HG03442 (cell line): ENCODE data around the gene ABHD12.
"Not testable (repeated sequence)": the region's sequence is repeated elsewhere in the genome, so short reads cannot be mapped to it uniquely, and the experiment has no call there.

Experiments used
- ATAC-seq: cut with Tn5 transposase; IDR thresholded peaks from one replicate; pipeline ENCODE4 v1.9.1; 2021; ENCODE audit warnings: mild to moderate bottlenecking, moderate library complexity; ENCODE audit not compliant: unreplicated experiment

Gene ABHD12

DNA sequence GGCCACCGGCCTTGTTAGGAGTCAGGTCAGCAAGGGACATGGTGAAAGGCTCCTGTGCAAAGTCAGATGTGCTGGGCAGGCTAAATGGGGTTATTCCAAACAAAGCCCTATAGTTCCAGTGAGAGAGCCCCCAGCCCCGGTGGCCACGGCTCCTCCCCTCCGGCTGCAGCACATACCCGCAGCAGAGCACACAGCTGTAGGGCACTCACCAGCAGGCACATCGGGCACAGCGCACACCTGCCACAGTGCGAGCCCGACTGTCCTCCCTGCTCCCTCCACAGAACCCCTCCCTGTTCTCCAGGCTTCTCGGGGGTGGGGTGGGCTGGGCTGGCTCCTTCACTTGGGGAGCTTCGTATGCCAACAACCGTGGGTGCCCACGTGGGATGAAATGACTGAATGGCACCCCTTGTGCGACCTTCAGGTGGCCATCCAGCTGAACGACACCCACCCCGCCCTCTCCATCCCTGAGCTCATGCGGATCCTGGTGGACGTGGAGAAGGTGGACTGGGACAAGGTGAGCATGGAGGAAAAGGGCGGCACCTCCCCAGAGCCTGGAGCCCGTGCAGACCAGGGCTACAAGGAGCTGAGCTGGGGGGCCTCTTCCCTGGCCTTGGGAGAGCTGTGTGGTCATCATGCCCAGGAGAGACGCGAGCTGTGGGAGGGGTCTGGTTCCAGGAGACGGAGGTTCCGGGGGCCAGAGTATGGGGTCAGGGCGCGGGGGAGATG, 111.8 kb downstream of the ABHD12 start:
- no peak for ATAC-seq

DNA sequence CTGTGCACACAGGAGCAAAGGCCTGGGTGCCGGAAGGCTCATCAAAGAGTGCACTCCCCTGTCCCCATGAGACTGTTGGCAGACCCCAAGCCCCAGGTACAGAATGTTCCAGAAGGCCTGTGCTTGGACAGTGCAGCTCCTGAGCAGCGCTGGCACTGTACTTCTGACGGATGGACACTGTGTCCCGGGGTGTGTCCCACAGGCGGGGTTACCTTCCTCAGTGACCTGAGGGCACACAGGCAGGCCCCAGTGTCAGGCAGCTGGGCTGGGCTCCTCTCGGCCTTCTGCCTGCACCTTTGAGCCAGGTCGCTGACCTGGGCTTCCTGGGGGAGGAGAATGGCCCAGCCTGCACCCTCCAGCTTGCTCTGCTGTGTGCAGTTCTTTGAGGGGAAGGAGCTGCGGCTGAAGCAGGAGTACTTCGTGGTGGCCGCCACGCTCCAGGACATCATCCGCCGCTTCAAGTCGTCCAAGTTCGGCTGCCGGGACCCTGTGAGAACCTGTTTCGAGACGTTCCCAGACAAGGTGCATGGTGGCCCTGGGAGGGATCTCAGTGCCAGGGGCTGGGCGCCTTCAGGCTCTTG, 112.6 kb downstream of the ABHD12 start:
- no peak for ATAC-seq

DNA sequence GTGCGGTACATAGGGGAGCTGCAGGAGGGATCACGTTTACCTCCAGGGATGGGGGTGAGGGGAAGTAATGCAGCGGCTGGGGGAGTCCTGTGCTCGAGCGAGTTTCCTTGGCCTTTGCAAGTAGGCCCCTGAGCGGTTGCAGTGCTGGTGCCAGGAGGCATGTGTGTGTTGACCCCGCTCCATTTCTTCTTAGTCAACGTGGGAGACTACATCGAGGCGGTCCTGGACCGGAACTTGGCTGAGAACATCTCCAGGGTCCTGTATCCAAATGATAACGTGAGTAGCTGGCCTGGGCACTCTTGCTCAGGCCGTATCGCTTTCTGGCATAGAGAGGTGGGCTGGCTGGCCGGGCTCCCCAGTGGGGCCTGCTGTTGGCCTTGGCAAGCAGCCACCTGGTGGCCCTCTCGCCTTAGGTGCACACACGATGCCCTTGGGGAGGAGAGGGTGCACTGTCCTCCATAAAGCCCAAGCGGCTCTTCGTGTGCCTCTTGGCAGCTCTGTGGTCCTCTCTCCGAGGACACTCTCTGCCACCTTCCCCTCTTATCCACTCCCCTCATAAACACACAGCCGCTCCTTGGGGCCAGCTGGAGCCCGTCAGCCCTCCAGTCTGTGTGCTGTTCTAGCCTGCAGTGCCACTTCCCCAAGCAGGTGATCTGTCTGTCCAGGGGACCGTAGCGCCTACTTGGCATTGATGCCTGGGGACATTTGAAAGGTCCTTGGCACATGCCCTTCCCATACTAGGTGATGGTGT, 113.4 kb downstream of the ABHD12 start:
- no peak for ATAC-seq

DNA sequence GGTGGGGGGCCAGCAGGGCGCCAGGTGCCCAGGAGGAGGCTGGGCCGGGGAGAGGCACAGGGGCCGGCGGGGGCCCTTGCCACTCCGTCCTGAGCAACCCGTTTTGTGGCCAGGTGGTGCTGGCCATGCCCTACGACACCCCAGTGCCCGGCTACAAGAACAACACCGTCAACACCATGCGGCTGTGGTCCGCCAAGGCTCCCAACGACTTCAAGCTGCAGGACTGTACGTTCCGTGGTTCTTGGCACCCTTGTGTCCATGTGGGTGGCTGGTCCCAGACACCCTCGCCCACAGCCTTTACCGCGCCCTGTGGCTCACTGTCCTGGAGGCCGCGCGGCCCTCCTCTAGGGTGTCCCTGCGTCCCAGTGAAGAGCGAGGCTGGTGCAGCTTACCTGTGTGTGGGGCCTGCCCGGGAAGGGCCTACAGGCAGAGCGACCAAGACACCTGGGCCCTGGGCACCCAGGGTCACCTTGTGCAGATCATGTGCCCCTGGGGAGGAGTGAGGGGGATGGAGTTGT, 114.0 kb downstream of the ABHD12 start:
- no peak for ATAC-seq

DNA sequence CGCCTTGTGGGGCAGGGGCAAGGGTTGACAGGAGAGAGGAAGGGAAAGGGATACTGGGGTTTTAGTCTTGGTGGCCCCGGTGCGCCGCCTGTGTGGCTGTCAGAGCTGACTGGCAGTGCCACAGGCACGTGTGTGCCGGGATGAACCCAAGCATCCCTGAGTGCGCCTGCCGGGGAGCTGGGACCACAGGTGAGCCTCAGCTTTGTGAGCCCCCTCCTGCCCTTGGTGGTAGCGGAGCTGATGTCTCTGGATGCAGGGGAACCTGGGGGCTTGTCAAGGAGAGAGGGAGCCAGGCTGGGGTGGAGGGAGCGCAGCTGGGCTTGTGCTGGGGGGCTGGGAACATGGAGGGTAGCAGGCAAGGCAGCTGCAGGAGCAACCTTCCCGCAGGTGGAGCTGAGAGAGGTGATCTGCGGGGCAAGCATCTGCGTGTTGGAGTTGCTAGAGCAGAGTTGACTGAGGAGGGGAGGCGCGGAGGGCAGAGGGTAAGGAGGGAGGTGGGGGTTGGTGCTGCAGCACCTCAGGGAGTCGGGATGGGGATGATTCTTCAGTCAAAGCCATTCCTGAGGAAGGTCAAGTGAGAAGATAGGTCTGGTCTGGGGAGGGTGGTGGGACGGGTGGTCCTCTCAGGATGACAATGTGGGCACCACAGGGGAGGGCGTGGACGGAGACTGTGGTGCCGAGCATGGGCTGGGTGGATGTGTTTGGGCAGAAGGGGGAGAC, 114.7 kb downstream of the ABHD12 start:
- ATAC-seq = no peak

DNA sequence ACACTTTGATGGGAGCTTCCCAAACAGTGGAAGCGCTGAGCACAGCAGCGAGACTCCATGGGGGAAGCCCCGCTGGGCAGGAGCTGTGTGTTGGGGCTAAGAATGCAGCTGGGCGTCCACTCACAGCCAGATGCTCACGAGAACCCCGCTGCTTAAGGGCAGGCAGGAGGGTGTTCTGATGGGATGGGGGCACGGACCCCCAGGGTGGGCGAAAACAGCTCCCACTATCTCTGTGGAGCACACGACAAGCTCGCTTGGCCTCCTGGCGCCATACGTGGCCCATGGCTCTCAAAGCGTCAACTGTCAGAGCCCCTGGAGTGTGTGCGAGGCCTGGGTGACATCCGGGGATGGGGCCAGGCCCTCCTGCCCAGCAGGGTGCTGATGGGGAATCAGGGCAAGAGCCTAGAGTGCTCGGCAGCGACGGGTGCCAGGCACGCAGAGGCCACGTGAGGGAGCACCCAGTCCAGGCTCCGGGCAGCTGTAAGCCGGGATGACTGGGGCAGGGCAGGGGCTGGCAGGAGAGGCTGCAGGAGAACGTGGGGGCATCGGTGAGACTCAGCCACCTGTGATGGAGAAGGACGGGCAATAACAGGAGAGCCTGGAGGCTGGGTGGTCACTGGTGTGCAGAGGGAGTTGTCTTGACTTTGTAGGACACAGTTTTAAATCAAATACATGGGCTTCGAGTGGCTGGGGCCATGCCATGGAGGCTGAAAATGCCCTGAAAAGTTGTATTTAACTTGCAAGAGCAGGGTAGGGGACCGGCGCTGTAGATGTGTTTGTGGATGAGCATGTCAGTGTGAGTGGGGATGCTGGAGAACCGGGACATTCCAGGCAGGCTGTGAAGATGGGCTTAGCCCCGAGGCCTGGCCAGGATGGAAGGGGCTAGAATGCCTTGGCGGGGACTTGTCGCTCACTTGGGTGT, 115.5 kb downstream of the ABHD12 start:
- no peak for ATAC-seq

DNA sequence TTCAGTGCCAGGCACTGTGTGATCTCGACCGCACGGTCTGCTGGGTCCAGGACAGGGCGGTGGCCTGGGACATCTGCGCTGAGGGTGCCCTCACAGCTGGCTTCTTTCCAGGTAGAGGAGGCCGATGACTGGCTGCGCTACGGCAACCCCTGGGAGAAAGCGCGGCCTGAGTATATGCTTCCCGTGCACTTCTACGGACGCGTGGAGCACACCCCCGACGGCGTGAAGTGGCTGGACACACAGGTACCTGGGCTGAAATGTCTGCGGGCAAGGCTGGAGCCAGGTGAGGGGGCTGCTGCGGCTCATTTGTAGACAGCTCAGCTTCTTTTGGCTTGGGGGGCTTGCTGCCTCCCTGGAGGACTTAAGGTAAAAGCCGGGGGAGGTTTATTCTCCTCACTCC, 116.2 kb downstream of the ABHD12 start:
- no peak for ATAC-seq

DNA sequence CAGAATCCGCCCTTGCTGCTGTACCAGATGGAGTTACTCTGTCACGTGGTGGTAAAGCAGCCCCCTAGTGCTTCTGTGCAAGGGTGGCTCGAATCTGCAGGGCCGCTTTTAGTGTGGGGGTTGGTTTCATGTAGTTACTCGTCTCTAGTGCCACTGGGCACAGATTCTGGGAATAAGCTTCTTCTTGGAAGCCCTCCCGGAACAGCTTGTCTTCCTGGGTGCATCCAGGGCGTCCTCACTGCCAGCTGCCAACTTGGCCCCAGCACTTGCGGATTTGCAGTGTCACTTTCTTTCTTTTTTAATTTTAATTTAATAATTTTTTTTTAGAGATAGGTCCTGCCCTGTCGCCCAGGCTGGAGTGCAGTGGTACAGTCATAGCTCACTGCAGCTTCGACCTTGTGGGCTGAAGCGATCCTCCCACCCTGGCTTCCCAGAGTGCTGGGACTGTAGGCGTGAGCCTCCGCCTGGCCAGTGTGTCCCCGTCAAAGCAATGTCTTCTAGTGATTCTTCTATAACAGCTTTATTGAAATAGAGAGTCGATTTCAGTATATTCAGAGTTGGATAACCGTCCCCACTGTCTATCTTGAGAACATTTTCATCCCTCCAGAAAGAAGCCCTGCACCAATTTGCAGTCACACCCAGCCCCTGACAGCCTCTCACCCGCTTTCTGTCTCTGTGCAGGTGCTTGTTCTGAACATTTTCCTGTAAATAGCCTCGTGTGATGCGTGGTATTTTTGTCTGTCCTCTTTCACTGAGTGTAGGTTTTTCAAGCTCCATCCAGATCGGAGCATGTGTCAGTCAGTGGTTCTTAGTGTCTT, 116.9 kb downstream of the ABHD12 start:
- ATAC-seq = no peak

DNA sequence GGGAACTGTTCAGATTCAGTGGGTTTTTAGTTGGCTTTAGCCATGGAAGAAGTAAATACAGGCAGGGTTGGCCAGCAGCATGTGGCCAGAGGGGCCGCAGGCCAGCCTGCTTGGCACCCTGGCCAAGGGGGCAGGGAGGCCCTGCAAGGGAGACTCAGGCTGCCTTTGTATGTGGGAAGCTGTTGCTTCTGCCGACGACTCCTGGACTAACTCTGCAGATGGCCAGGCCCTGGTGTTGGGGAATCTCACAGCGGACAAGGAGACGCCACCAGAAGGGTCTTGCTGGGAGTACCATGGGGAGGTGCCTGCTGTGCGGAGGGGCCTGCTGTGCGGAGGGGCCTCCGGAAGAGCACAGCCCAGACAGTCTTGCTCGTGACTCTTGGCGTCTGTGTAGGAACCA, 117.6 kb downstream of the ABHD12 start:
- no peak for ATAC-seq

DNA sequence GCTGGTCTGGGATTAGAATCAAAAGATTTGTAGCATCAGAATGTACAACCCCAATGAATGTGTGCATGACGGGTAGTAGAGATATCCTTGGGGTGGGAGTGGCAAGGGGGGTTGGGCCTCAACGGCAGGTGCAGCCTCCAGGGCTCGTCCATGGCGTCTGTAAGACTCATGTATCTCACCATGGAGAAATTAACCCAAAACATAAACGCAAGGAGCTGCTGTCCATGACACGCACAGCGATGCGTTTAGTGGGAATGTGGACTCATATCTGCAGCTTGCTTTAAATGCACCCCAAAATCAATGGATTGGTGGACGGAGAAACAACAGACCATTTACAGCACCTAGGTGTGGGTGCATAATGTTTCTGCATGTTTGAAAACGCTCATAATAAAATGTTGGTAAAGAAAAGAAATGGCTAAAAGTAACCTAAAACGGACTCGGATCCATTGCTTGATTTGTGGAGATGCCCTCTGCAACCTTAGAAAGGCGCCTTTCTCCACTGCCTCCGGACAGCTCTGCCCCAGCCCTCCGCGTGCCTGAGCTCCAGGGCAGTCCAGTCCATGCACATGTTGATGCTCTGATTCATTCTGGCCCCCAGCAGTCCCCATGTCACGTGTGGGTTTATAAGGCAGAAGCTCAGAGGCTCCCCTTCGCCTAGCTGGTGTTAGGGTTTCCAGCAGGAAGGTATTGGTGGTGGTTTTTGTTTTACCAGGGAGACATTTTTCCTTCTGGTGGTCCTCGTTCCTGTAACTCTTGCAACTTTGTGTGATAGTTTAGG, 118.2 kb downstream of the ABHD12 start:
- ATAC-seq = no peak

DNA sequence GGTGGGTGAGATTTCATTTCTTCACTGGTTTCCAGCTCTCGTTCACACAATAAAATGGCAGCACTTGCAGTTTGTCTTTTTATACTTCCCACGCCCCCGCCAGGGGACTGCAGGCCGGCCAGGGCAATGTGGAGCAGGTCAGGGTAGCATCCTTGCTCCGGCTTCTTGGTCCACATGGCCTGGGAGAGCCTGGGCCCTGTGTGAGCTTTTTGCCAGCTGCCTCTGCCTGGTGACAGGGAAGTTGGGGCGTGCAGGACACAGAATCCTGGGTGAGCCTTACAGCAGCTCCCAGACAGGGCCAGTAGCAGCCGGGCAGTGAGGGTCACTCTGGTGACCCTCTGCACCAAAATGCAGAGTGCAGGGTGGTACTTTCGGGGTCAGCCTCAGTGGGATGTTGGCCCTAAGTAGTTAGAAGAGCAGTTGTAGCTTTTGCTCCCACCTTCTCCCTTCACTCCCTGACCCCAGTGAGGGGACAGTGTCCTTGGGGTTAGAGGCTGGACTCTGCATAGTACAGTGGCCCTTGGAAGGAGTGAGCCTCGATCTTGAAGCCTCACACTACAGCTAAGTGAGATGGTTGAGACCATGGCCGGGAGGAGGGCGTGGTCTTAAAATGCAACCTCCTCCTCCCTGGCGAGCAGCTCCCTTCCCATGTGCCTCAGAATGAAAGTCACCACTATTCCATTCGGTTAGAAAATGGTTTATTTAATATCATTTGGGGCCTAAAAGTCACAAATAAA, 119.0 kb downstream of the ABHD12 start:
- ATAC-seq = no peak

DNA sequence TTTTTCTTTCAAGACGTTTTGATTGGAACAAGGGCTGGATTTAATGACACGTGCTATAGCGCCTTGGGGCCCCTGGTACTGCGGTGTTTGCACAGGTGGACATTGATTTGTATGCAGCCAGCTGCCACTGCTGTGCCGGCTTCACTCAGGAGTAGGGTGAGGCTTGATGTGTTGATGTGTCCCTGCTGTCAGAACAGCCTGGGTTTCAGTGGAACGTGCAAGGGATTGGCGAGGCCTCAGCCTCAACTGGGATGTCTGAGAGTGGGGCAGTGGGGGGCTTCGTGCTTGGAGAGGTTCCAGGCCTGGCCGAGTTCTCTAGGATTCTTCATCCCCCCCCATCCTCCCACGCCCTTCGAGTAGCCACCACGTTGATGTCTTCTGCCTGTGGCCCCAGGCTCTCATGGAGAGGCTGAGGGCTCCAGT, 119.8 kb downstream of the ABHD12 start:
- no peak for ATAC-seq

DNA sequence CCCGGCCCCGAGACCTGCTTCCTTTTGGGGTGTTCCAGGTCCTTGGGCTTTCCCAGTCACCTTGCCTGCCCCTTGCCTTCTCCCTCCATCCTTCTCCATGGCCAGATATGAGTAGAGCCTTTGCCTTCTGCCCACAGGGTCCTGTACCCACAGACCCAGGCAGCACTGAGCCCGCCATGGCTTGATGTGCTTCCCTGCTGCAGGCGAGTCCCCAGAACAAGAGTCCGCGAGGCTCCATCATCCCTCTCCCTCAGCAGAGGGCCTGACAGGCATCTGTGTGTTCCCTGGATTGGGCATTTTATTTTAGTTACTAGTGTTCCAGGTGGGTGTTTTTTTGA, 120.8 kb downstream of the ABHD12 start:
- ATAC-seq = no peak

DNA sequence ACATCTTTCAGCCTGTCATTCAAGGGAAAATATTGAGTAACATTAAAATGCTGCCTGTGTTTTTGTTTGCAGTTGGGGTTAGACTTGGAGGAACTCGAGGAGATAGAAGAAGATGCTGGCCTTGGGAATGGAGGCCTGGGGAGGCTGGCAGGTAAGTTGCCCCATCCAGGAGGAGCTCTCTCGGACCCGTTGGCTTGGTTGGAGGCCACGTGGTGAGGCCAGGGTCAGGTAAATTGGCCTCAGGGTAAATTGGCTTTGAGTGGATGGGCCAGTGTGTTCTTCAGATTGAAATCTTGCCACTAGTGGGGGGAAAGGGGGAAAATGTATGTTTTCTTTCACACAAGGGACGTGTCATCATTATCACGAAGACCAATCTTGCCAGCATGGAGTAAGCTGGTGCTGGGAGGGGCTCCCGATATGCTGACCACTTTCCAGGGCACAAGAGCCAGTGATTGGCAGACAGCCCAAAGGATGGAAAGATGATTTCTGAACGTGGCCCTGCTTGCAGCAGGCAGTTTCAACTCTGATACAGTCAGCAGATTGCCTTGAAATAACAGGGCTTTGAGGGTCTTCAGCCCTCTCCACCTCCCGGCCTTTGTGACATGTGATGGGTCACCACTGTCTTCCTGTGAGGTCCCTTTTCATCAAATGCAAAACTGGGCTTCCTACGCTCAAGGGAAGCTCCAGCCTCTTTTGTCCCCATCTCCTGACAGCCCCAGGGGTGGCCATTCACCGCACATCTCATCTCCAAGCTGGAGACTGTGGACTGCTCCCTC, 121.4 kb downstream of the ABHD12 start:
- no peak for ATAC-seq

DNA sequence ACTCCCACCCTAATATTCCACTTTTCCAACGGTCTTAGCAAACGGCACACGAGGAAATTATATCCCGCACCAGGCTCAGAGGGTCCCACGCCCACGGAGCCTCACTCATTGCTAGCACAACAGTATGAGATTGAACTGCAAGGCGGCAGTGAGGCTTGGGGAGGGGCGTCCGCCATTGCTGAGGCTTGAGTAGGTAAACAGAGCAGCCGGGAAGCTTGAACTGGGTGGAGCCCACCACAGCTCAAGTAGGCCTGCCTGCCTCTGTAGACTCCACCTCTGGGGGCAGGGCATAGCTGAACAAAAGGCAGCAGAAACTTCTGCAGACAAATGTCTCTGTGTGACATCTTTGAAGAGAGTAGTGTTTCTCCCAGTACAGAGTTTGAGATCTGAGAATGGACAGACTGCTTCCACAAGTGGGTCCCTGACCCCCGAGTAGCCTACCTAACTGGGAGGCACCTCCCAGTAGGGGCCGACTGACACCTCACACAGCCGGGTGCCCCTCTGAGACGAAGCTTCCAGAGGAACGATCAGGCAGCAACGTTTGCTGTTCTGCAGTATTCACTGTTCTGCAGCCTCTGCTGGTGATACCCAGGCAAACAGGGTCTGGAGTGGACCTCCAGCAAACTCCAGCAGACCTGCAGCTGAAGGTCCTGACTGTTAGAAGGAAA, 129.7 kb downstream of the ABHD12 start:
- not testable (repeated sequence) for ATAC-seq

DNA sequence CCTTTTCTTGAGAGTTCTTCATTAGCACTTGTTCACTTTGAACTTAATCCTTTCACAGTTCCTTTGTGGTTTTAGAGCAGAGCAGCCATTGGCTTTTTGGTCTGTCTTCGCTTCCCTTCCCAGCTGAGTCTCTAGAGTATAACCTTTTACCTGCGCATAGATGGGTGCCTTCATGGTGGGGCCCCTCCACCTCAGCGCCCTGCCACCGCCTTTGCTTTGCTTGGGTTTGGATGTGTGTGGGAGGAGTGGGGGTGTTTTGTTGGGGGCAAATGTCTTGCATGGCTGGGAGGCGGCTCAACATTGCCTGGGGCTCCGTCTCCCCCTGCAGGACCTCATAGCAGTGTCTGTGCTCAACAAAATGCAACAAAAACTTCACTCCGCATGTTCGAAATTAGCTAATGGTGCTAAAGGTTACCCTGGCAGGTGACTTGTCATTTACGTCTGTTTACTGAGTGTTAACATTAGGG, 130.8 kb downstream of the ABHD12 start:
- ATAC-seq = no peak

DNA sequence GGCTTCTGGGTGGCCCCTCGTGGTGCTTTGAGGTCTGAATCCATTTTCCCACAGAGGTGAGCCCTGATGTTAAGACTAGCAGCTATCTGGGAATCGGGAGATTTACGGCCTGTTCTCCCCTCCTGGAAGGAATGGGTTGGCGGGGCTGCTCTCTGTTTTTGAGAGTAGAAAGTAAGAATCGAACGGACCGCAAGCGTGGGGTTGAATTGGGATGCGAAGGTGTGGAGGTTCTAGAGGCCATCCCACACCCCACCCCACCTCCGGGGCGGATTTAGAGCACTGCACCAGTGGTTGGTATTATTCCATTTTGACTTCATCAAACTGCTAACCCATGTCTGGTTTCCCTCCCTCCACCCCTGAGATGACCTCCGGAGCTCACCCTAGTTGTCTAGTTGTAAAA, 131.3 kb downstream of the ABHD12 start:
- no peak for ATAC-seq
